Ovary (tissue), 9 donors: ENCODE measurements around the gene PAPOLA. TPM values are rescaled to one million over a fixed set of nuclear protein-coding genes. Genes with fewer than 3 reads are reported as not detected.

ENCODE experiments used
- DNase-seq, 5 donors: peaks; one replicate each; pipeline ENCODE4 v3.0.0-alpha.2; 2019 to 2020
- H3K27ac ChIP-seq, 2 donors: fragments of 200-600 bp; one replicate each; pipeline versions ENCODE4 v1.5.1 to v1.8.0; 2019 to 2022
- H3K27me3 ChIP-seq: fragments of 200-600 bp; one replicate; pipeline ENCODE4 v1.8.0; 2022
- H3K36me3 ChIP-seq: fragments of 200-600 bp; sonication (generic); one replicate; pipeline ENCODE4 v1.5.1; 2019
- H3K4me1 ChIP-seq: one replicate; pipeline ENCODE4 v1.8.1; 2013; ENCODE audit warnings: mild to moderate bottlenecking, moderate library complexity; ENCODE audit not compliant: insufficient read depth
- H3K4me3 ChIP-seq: fragments of 200-600 bp; sonication (generic); one replicate; pipeline ENCODE4 v1.5.1; 2017
- H3K9me3 ChIP-seq, 2 donors: fragments of 200-600 bp in 1 of 2; sonication (generic) in 1 of 2; one replicate each; pipeline versions ENCODE4 v1.5.1 to v1.8.1; 2013 to 2019; ENCODE audit warnings: mild to moderate bottlenecking in 1 of 2, moderate library complexity in 1 of 2
- EP300 ChIP-seq: sonication (generic); formaldehyde crosslinking; IDR thresholded peaks from one replicate; pipeline ENCODE4 v1.6.1; 2017; ENCODE audit warnings: antibody characterized with exemption
- POLR2A ChIP-seq: fragments of 450-650 bp; IDR thresholded peaks from one replicate; pipeline ENCODE4 v1.6.1; 2017; ENCODE audit warnings: antibody characterized with exemption, mild to moderate bottlenecking, moderate library complexity
- WGBS, 3 donors: extraction: QIAGEN DNeasy Blood & Tissue Kit in 1 of 3; methylation state at CpG; one replicate each; pipeline versions ENCODE4 v1.1.5 to v1.1.7; 2013 to 2017; 5-methylcytosine and 5-hydroxymethylcytosine counted together
- intact Hi-C, 4 donors: fragments of 100-400 bp; cut with DNase I; formaldehyde crosslinking; loops; one replicate each; pipeline versions ENCODE4 v1.11.0 to v1.15.1; 2022 to 2023
- polyA plus RNA-seq, 2 donors: library from polyadenylated mRNA; stranded (reverse); fragments of 200-250 nt in 1 of 2; fragments of 350-450 nt in 1 of 2; fragmentation: Illumina TruSeq in 1 of 2; extraction: RNeasy Lipid Tissue Mini Kit (QIAGEN cat#74804) in 1 of 2; gene quantifications; one replicate each; pipeline ENCODE4 v1.2.3, GENCODE V29; 2013 to 2014
- total RNA-seq, 7 donors: library from RNA; depleted of rRNA in 2 of 7; stranded (reverse); fragments of >200 nt in 2 of 7; fragmentation: NEBNext Ultra II Directional in 3 of 7; extraction: Animal tissue kit (Norgen Biotek cat#: 25700) in 3 of 7; gene quantifications; one replicate each; pipeline versions ENCODE4 v1.1.0 to v1.2.4, GENCODE V29; 2016 to 2023
- TF ChIP-seq, protein P1 (sequence below), 3 donors: fragments of 450-650 bp in 2 of 3; fragments of 200-600 bp in 1 of 3; IDR thresholded peaks; one replicate each; pipeline versions ENCODE4 v1.5.1 to v1.8.0; 2016 to 2022; ENCODE audit warnings: antibody characterized with exemption in 3 of 3, mild to moderate bottlenecking in 1 of 3
- donor health status: DM: no; HTN: no; CAD: no; lungs with moderate emphysema.
- donor health status: DM: no; HTN: no; CAD: no.
- donor health status: Bipolar disorder and iron deficiency.
- donor health status: DM: yes; HTN: yes; CAD: no.
- donor health status: DM: no; HTN: no; CAD: no.
- donor health status: DM: yes; HTN: yes; CAD: no.

The PAPOLA gene
- total and polyA plus RNA-seq, 9 donors = 68.5 to 187 (median 149) TPM

- no peaks in the 10 kb centered on the region for H3K4me1 ChIP-seq
- H3K36me3 ChIP-seq = no peaks in the 10 kb centered on the region
- H3K27ac ChIP-seq = no peak overlapping the region
- 57 to 64% (median 58%) methylated on average over 11 of the region's 11 CpGs for WGBS, 3 donors
- H3K27me3 ChIP-seq = no peaks in the 10 kb centered on the region
- TF ChIP-seq POLR2A = no peak
- TF ChIP-seq, protein P1, sequence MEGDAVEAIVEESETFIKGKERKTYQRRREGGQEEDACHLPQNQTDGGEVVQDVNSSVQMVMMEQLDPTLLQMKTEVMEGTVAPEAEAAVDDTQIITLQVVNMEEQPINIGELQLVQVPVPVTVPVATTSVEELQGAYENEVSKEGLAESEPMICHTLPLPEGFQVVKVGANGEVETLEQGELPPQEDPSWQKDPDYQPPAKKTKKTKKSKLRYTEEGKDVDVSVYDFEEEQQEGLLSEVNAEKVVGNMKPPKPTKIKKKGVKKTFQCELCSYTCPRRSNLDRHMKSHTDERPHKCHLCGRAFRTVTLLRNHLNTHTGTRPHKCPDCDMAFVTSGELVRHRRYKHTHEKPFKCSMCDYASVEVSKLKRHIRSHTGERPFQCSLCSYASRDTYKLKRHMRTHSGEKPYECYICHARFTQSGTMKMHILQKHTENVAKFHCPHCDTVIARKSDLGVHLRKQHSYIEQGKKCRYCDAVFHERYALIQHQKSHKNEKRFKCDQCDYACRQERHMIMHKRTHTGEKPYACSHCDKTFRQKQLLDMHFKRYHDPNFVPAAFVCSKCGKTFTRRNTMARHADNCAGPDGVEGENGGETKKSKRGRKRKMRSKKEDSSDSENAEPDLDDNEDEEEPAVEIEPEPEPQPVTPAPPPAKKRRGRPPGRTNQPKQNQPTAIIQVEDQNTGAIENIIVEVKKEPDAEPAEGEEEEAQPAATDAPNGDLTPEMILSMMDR (IDR thresholded peaks at IDR 0.05) = no peak
- TF ChIP-seq EP300 = no peak
- H3K9me3 ChIP-seq = no peaks in the 10 kb centered on the region
- intact Hi-C loops = no loop called here
- no peak overlapping the region for H3K4me3 ChIP-seq
- no peak for DNase-seq
Measured at GRCh38 chr14:96603350-96604255, 101.4 kb downstream of the PAPOLA start.

GRCh38 chr14:96614481-96614881, 112.3 kb downstream of the PAPOLA start:
- Histone ChIP-seq H3K9me3 (no peaks in the 10 kb centered on the region), H3K27ac (no peak overlapping the region), H3K4me3 (no peak overlapping the region), H3K36me3 (no peaks in the 10 kb centered on the region), H3K4me1 (no peaks in the 10 kb centered on the region), H3K27me3 (no peaks in the 10 kb centered on the region)
- intact Hi-C loops = no loop called here
- TF ChIP-seq, protein P1 (IDR thresholded peaks at IDR 0.05) = no peak
- no peak for TF ChIP-seq POLR2A
- TF ChIP-seq EP300 = no peak
- DNase-seq = no peak
- 32 to 45% (median 34%) methylated on average over 16 of the region's 16 CpGs for WGBS, 3 donors

GRCh38 chr14:96616161-96616721, 114.1 kb downstream of the PAPOLA start:
- Histone ChIP-seq H3K9me3 (no peaks in the 10 kb centered on the region), H3K27ac (no peak overlapping the region), H3K27me3 (no peaks in the 10 kb centered on the region), H3K4me1 (no peaks in the 10 kb centered on the region), H3K36me3 (no peaks in the 10 kb centered on the region), H3K4me3 (no peak overlapping the region)
- WGBS, 3 donors = 61 to 80% (median 62%) methylated on average over 11 to 14 of the region's 14 CpGs
- TF ChIP-seq EP300 (no peak), POLR2A (no peak)
- TF ChIP-seq, protein P1 (IDR thresholded peaks at IDR 0.05) = no peak
- no peak for DNase-seq
- intact Hi-C loops = no loop called here

Other genes starting within 250 kb of the PAPOLA start
- 1 to 10 TPM in 1 of 7 donors, under 1 TPM in 1, not detected in 5; 0.87 to 5.3 TPM for gene BDKRB1, start 246.2 kb upstream of the PAPOLA start, total RNA-seq
- gene BDKRB1, start 246.2 kb upstream of the PAPOLA start, polyA plus RNA-seq = under 1 TPM; 0.30 to 0.63 TPM
- 10 to 100 TPM; 20.2 to 33.1 (median 25.8) TPM for gene ATG2B, start 139.0 kb upstream of the PAPOLA start, total RNA-seq
- gene ATG2B, start 139.0 kb upstream of the PAPOLA start, polyA plus RNA-seq = 10 to 100 TPM in 1 of 2 donors, 1 to 10 TPM in 1; 5.3 to 14.1 TPM
- gene GSKIP, start 138.9 kb upstream of the PAPOLA start, total RNA-seq = 10 to 100 TPM in 4 of 7 donors, 1 to 10 TPM in 3; 6.3 to 15.4 (median 10.1) TPM
- gene GSKIP, start 138.9 kb upstream of the PAPOLA start, polyA plus RNA-seq = 10 to 100 TPM in 1 of 2 donors, 1 to 10 TPM in 1; 10.0 to 10.4 TPM
- 10 to 100 TPM in 1 of 7 donors, 1 to 10 TPM in 4, under 1 TPM in 2; 0.48 to 17.2 (median 1.4) TPM for gene AK7, start 110.3 kb upstream of the PAPOLA start, total RNA-seq
- gene AK7, start 110.3 kb upstream of the PAPOLA start, polyA plus RNA-seq = 1 to 10 TPM in 1 of 2 donors, under 1 TPM in 1; 0.47 to 1.2 TPM